HS-5 (cell line): Measurements from ENCODE around the gene UCP2.

Experiments
- DNase-seq: peaks from one replicate; pipeline ENCODE4 v3.0.0-alpha.2; 2012; ENCODE audit warnings: low read depth

UCP2 gene

DNA sequence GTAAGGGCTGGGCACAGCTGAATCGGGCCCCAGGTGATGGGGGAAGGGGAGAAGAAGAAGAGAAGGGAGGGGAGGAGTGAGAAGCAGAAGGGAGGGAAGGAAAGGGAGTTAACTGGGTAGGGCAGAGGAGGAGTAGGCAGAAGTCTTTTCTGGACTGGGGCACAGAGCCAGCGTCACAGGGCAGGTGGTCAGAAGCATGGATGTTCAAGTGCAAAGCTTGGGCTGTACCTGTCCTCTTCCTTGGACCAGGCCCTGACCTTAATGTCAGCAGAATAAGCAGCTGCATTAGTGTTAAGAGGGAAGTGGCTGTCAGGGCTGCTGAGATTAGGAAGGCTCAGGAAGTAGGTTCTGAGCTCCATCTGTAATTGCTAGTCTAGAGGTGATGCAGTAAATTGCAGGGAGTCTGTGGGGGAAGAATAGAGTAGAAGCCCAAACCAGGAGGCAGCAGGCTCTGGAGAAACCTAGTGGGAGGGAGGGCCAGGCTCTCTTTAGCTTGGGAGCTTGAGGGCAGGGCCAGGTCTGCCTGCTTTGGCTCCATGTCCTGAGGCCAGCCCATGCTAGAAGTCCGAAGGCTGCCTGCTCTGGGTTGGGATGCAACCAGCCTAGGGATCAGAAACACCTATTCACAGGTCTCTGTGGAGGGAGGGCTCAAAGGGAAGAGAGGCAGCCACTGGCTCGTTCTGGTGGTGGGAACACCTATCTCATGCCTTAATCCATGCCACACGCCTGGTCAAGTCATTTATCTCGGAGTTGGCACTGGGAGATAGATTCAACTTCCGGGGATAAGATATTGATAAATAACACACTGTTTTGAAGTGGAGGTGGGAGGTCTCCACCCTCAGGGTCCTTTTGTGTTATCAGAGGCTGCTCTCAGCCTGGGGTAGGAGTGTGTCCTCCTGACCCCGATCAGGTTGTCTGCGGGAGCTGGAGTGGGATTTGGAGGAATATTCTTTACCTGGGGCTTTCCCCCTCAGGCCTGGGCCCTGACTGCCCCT, 28.0 kb upstream of the UCP2 start:
- no peak for DNase-seq

DNA sequence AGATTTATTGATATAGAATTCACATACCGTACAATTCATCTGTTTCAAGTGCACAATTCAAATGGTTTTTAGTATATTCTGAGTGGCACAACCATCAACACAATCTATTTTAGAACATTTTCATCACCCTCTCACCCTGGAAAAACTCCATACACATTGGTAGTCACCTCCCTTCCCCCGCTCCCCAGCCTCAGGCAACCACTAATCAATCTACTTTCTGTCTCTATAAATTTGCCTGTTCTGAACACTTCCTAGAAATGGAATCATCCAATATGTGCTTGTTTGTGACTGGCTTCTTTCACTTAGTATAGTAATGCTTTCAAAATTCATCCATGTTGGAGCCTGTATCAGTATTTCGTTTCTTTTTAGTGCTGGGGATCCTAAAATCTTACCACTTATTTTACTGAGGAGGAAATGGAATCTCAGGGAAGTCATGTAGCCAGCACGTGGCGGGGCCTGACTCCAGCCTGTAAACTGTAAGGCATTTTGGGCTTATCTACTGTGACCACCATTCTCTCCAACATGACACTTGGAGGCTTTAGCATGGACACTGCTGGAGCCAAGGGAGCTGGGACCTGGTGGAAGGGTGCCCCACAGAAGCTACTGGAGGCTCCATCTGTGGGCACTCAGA, 27.1 kb upstream of the UCP2 start:
- DNase-seq: no peak

DNA sequence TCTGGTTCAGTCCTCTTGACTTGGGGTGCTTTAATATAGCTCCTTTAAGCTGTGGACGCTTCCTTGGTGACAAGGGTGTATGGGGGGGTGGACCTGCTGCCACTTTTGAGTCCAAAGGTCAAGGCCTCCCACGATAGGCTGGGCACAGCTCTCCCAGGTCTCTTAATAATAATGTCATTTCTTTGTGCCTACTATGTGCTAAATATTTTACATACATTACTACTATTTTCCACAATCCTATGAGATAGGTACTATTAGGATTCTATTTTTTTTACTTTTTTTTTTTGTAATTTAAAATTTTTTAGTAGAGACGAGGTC, 26.5 kb upstream of the UCP2 start:
- DNase-seq: no peak

DNA sequence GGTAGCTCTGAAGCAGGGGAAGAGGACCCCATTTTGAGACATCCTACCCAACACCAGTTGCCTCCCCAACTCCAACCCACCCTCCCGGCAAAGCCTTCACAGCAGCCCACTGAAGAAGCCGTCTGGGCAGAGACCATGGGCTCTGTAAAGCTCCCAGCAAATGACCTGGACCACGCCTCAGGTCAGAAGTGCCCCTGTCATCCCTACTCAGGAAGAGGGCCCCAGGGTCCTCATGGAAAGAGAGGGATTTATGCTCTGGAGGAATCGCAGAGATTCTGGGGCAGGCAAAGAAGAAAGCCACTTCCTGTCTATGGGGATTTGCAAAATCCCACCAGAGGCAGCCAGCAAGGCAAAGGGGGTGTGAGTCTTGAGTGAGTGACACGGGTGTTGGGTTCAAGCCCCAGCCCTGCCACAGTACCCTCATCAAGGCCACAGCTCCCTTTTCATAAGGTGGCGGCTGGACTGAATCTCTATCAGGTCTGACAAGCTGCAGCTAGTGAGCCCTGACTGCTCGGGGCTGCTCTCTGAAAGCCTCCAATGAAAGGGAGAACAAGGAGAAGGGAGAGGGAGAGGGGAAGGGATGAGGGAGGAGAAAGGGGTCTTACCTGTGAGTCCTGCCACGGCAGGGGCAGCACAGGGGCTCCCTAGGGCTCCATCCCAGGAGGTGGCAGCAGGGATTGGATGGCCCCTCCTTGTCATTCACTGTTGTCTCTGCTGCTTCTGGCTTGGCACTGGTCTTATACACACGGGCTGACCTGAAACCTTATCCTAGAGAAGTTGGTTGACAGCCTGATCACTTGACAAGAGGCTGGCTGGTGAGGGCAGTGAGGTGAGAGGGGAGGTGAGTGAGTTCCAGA, 26.0 kb upstream of the UCP2 start, which contains the start of gene UCP3:
Gene UCP3, minus strand, starts transcription at position 713 of the 857 bp plus-strand sequence. CDS start 2,043 bp downstream, outside the sequence.
- DNase-seq: no peak

DNA sequence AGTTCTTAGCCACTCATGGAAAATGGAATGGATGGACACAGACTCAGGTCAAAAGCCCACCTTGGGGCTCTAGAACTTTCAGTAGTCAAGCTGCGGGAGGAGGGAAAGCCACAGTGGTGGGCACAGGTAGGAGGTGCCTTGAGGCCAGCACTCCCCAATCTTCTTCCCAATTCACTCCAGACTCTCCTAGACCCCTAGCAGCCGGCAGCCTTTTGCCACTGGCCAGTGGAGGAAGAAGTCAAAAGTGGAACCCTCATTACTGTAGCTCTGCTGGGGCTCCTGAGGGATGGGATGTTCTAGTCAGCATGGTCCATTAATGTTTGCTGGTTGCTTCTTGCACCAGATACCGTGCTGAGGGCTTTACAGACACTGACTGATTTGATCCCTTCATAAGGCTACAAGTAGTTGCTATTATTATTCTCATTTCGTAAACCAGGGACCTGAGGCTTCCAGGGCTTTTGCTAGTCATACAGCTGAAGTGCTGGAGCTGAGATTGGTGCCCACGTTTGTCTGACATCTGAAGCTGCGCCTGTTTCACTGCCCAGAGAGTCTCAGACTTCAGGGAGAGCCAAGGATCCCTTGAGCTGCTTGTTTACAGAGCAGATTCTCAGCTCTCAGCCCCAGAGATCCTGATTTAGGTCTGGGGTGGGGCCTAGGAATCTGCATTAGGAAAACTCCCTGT, 25.2 kb upstream of the UCP2 start:
- no peak for DNase-seq

DNA sequence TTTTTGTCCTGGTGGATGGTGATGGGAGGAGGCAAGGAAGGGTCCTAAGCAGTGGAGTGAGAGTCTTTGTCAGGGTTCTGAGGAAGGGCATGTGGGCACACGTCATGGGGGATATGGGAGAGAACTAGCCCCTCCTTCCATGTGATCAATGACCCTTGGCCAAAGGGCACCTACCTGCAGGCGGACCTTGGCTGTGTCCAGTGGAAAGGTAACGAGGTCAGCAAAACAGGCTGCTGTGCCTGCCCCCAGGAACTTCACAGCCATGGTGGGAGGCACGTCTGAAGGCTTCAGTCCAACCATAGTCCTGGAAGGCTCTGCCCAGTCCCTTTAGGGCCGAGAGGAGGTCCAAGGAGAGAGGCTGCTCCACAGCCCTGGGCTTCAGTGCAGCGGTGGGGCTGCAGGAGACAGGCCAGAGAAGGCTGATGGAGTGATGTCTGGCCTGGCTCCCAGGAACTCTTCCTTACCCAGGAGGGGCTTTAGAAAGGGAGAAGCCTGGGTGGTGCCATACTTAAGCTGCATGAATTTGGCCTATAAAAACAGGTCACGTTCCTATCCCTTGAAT, 24.2 kb upstream of the UCP2 start:
- DNase-seq: no peak

DNA sequence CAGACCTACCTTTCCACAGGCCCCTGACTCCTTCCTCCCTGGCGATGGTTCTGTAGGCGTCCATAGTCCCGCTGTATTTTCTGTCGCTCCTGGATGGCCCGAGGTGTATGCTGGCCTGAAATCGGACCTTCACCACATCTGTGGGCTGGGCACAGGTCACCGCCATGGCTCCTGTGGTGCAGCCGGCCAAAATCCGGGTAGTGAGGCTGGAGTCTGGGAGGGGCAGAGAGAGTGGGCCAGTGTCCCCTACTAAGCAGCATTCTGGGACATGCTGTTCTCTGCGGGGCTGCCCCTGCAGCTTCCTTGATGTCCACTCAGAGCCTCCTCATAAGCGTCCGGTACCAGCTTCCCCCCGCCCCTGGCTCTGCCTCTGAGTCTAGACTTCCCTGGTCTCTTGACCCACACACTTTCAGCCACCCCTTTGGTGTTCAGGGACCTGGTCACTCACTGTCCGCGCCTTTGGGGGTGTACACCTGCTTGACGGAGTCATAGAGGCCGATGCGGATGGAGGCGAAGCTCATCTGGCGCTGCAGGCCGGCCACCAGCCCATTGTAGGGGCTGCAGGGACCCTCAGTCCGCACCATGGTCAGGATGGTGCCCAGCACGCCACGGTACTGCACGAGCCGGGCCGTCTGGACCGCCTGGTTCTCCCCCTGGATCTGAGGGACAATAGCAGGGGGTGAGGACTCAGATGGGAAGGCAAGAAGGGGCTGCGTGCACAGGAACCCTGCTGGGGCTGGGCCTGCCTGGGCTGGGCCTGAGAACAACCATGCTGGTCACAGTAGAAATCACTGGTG, 23.3 kb upstream of the UCP2 start:
- DNase-seq: no peak

DNA sequence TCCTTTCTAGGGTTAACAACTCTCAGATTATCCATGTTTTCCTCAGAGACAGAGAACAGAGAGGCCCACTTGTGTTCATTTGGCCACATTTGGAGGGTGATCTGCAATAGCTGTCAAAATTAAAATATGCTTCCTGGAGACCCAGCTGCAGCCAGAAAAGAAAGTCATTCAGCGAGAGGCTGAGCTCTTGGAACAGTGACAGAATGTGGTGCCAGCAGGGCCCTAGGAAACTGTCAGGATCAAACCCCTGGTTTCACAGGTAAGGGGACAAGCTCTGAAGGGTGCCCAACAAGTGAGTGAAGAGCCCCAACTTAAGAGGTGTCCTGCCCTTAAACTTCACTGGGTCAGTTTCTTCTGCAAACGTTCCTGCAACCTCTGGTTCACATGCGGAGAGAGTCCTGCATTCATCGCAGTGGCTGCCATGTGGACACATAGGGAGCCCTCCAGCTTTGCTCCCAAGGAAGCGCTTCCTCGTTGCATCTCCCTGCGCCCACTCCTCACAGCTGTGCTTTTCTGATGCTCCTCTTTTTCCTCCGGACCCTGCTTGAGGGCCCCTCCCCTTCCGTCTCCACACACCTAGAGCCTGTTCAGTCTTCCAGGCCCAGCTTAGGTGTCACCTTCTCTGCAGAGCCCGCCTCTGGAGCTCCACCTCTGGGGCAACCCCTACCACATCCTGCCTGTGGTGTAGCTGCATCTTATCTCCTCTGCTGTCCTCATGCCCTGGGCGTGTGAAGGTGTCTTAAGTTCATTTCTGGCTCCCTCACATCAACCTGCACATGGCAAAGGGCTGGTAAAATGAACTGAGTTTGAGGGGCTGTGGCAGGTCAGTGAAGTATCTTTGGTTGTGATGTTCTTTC, 22.3 kb upstream of the UCP2 start:
- no peak for DNase-seq

DNA sequence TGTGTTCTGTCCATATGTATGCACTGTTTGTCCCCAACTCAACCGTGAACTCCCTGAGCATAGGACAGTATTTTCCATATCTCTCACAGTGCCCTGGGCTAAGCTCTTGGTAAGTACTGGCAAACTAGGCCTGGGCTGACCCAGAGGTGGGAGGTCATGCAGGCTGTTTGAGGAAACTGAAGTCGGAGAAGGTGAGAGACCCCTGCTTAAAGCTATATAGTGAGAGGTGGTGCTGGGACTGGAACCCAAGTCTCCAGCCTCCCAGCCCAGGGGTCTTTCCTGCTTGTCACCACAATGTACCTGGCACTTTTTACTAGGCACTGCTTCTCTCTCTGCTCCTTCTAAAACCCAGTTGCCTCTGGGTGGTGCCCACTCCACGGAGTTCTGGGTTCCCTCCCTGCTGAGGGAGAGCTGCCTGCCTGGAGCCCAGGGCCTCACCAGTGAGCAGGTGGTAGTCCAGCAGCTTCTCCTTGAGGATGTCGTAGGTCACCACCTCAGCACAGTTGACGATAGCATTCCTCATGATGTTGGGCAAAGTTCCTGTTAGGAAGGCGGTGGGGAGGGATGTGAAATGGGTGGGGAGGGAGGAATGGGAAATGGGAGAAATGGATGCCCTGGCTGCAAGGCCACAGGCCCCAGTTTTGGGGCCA, 21.5 kb upstream of the UCP2 start:
- DNase-seq: no peak

DNA sequence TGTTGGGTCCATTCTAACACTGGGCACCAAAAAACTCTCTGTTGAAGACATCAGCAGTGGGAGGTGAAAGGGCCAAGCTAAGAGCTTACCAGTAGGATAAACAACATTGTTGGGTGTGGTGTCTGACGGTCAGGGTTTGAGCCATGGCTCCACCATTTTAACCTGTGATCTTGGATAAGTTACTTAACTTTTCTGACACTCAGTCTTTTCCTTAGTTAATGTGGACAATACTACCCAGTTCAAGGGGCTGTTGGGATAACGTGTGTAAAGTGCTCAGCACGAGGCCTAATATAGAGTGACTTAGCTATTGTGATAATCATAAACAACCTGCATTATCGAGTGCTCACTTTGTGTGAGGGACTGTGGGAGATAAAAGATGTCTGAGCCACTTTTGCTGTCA, 20.2 kb upstream of the UCP2 start:
- no peak for DNase-seq

DNA sequence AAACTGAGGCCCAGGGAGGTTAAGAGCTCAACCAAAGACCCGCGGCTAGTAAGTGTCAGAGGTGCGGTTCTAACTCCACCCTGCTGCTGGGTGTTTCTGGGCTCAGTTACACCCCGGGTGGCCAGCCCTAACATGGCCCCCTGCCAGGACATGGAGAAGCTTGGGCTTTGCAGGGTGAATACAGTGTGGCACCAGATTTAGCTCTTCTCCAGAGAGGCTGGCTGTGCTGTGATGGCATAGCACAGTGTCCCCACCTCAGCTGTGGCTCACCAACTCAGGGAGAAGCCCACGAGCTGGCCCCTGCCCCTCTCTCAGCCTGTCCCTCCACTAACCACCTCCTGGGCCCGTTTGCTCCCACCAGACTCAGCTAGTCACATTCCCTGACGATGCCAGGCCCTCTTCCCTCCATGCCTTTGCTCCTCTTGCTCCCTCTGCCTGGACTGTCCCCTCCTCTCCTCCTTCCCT, 19.2 kb upstream of the UCP2 start:
- DNase-seq: no peak

DNA sequence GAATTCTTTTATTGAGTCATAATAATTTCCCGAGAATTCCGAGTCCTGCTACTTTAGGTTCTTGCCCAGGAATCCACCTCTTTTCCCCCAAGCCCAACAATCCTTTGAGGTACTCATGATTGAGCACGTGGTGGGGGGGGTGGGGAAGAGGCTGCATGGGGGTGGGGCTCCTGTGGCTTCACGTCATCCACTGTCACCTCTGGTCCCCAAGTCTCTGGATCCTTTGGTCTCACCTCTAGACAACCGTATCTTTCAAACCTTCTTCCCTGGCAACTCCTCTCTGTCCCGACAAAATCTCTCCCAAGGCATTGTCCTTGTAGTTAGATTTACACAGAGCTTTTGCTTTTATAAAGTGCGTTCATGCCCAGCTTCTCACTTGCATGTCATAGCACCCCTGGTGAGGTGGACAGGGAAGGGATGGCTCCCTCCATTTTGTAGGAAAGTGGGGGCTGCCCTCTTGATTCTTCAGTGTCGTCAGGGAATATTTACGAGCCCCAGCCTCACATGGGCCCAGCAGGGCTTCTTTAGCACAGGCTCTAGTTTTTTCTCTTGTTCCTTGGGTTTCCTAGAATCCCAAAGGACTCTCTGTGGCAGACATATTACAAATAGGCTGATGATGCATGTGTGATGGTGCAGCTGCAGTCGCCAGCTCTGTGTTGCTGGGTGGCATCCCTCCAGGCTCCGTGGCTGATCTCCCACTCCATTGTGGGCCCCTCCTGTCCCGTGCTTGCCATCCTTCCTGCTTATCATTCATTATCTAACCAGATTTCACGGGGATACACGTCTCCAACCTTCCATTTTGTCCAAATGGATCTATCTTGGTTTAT, 17.9 kb upstream of the UCP2 start:
- no peak for DNase-seq

DNA sequence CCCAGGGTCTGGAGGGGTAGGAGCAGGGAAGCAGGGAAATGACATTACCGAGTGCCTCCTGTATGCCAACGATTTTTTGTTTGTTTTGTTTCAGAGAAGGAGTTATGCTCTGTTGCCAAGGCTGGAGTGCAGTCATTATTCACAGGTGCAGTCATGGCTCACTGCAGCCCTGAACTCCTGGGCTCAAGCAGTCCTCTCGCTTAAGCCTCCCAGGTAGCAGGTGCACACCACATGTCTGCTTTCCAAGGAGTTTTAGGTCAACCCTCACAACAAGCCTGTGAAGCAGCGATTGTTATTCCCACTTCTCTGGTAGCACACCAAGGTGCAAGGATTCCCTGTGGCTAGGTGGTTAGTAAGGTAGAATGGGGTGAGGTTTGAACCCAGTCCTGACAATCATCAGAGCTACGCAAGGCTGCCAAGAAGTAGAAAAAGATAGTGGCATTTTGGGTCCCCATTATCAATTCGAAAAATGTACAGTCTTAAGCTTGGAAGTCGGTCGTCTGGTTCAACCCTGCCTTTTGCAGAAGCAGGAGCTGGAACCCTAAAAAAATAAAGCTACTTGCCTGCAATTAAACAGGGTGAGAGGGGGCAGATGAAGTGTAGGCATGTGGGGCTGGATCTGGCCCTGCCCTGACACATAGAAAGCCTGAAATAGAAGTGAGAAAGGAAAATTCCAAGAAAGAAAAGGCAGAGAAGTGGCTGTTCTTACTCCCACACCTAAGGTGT, 17.1 kb upstream of the UCP2 start:
- no peak for DNase-seq

DNA sequence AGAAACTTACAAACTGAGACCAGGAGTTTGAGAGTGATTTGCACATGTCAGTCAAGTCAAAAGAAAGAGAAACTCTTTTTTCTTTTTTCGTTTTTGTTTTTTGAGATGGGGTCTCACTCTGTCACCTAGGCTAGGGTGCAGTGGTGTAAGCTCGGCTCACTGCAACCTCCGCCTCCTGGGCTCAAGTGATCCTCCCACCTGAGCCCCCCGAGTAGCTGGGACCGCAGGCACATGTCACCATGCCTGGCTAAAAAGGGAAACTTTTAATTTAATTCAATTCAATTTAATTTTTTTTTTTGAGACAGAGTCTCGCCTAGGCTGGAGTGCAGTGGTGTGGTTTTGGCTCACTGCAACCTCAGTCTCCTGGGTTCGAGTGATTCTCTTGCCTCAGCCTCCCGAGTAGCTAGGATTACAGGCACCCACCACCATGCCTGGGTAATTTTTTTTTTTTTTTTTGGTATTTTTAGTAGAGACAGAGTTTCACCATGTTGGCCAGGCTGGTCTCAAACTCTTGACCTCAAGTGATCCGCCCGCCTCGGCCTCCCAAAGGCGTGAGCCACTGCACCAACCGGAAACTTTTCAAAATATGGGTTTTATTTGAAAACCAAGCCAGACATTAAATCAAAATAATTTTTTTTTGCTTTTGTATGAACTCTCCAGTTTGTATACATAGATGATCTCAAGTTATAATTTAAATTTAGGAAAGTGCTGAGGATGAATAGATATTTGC, 16.4 kb upstream of the UCP2 start:
- DNase-seq: no peak

DNA sequence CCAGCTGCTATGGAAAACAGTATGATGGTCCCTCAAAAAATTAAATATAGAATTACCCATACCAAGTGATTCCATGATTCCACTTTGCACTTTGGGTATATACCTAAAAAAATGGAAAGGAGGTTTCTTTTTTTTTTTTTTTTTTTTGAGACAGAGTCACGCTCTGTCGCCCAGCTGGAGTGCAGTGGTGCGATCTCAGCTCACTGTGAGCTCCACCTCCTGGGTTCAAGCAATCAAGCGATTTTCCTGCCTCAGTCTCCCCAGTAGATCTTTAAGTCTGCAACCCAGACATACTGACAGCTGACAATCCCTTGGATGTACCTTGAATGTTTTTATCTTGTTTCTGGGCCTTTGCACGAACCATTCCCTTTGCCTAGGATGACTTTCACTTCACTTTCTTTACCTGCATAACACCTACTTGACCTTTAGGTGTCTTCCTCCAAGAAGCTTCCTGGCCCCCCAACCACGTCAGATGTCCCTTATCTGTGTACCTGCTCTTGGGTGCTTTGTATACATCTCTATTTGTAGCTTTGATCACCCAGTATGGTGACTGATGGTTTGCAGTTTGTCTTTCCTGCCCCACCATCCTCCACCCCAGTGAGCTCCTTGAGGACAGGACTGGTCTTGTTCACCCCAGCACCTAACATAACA, 14.6 kb upstream of the UCP2 start:
- no peak for DNase-seq

DNA sequence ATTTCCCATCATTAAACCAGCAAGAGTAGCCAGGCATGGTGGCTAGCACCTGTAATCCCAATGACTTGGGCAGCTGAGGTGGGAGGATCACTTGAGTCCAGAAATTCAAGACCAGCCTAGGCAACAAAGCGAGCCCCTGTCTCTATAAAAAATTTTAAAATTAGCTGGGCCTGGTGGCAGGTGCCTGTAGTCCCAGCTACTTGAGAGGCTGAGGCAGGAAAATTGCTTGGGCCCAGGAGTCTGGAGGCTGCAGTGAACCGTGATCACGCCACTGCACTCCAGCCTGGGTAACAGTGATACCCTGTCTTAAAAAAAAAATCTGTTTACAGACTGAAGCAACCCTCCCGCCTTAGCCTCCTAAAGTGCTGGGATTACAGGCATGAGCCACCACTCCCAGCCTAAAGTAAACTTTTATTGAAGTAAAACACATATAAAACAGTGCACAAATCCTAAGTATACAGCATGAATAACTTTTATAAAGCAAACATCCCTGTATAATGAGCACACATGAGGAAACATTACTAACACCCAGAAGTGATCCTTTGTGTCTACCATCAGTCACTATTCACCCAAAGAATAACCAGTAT, 13.6 kb upstream of the UCP2 start:
- DNase-seq: no peak
